ENCODE data around the gene ARHGAP40.

DNA sequence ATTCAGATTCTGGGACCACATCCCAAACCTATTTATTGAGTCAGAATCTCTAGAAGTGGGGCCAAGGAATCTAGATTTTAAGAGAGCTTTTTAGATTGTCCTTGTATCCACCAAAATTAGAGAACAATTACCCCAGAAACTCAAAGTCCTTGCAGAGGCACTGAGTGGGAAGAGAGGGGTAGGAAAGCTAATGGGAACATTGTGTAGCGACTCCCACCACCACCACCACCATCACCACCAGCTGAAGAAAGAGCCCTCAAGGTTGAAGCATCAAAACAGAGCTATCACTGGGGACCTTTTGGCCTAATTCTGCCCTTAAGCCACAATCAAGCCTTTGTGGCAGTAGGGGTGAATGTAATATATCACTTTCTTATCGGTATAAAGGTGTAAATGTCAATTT lies 83.7 kb downstream of the ARHGAP40 start:
- TF ChIP-seq EZH2 (IDR thresholded peaks at IDR 0.05; ENCODE audit: insufficient read depth, poor library complexity, severe bottlenecking) (no peak), EZH2phosphoT487 (IDR thresholded peaks at IDR 0.05; ENCODE audit: insufficient read depth, low read depth) (no peak)

All from GM23248 (cell line).